ENCODE measurements around the gene RFESD.
"Not testable (repeated sequence)": the region's sequence is repeated elsewhere in the genome, so short reads cannot be mapped to it uniquely, and the experiment has no call there.

The RFESD gene

DNA sequence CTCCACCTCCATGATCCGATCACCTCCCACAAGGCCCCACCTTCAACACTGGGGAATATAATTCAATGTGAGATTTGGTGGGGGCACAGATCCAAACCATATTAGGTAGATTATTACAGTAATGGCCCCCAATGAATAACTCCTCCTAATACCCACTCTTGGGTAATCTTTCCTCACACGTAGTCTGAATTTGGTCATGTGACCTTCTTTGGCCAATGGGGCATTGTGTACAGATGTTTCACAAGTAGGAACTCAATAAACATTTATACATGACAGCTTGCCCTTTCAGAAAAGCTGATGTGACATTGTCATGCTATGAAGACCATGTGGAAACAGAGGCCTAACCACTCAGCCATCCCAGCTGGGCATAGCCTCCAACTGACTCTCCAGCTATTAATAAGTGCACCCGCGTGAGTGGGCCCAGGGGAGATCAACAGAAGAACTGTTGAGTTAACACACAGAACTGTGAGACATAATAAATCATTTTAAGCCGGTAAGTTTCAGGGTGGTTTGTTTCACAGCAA, 16.1 kb upstream of the RFESD start:
- DNase-seq = no peak

DNA sequence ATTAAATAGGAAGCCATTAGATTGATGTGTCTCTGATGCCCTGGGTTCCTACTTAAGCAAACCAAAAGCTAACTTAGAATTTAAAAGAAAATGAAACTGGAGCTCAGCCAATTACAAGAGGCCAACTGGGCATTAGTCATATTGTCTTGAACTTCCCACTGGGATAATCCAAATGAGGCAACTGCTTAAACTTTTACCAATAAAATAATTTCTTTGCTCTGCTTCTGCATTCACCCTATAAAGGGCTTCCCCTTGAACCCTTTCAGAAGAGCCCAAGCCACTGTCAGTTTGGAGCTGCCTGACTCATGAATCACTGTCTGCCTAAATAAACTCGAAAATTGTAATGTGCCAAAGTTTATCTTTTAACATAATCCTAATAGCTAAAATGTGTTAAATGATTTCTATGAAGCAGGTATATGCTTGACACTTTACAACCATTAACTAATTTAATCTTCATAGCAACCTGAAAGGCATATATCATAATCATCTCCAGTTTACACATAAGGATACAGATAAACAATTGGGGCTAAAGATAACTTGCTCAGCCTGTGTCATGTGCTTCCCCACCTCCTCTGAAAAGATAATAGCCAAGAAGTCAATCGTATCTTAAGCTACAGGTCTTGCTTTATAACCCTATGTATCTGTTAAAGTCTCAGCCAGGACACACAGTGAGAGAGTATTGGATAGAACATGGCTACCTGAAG, 15.2 kb upstream of the RFESD start:
- no peak for DNase-seq

DNA sequence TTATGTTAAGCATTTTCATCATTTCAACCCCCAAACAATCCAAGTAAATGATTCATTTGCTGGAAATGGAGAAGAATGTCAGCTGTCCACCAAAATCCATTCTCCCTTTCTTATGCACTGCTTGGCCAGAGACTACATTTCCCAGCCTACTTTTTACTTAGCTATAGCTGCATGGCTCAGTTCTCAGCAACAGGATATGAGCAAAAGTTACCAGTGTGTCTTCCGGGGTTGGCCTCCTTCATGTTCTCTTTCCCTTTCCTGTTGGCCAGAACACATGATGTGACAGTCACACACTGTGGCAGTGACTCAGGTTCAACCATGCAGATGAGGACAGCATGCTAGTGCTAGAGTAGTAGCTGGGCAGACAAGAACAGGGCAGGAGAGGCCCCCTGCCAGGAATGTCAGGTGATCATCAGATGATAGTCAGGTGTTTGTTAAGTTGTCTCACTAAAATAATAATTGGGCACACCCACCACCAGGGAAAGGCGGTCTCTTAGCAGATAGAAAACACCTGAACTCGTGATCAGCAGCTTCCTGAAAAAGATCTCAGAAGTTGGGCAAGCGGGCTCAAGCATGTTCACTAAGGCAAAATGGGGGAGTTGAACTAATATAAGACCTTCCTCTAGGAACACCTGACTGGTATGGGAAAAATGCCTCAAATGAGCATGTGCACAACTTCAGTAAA, 14.4 kb upstream of the RFESD start:
- peak; percentile 84 for DNase-seq

DNA sequence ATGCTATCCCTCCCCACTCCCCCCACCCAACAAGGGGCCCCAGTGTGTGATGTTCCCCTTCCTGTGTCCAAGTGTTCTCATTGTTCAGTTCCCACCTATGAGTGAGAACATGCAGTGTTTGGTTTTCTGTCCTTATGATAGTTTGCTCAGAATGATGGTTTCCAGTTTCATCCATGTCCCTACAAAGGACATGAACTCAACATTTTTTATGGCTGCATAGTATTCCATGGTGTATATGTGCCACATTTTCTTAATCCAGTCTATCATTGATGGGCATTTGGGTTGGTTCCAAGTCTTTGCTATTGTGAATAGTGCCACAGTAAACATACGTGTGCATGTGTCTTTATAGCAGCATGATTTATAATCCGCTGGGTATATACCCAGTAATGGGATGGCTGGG, 13.6 kb upstream of the RFESD start:
- not testable (repeated sequence) for DNase-seq

DNA sequence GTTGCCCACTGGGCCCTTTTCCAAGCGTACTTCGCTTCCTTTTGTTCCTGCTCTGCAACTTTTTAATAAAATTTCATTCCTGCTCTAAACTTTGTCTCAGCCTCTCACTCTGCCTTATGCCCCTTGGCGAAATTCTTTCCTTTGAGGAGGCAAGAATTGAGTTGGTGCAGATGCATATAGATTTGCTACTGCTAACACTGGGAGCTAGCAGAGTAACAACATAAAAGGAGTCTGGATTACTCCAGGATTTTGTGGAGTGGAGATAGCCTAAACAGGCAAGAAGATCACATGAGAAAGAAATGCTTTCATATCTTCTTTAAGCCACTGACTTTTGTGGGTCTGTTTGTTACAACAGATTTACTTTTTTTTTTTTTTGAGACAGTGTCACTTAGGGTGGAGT, 12.9 kb upstream of the RFESD start:
- DNase-seq = no peak

DNA sequence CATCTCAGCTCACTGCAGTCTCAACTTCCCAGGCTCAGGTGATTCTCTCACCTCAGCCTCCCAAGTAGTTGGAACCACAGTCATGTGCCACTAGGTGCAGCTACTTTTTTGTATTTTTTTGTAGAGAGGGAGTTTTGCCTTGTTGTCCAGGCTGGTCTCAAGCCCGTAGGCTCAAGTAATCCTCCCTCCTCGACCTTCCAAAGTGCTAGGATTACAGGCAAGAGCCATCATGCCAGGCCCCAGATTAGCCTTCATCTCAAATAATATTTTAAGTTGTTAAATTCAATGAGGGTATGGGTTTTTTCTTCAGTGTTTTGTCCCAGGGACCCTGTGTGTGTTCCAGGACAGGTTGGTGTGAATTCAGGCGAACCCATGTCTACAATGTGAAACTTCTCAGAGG, 12.5 kb upstream of the RFESD start:
- no peak for DNase-seq

DNA sequence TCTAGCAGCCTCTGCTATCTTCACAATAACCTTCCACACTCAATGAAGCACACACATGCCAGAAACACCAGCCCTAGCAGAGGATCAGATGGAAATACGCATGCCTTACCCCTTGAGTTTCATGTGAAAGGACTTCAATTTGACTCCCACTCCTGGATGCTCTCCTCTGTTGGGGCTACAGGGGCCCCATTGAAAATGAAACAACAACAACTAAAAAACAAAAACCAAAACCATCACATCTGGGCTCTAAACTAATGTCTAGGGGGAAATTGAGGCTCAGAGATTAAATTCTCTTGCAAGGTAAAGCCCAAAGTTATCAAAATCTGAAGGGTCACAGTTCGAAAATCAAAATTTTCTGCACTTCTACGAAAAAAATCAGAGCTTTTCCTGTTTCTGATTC, 7.9 kb upstream of the RFESD start:
- no peak for DNase-seq

DNA sequence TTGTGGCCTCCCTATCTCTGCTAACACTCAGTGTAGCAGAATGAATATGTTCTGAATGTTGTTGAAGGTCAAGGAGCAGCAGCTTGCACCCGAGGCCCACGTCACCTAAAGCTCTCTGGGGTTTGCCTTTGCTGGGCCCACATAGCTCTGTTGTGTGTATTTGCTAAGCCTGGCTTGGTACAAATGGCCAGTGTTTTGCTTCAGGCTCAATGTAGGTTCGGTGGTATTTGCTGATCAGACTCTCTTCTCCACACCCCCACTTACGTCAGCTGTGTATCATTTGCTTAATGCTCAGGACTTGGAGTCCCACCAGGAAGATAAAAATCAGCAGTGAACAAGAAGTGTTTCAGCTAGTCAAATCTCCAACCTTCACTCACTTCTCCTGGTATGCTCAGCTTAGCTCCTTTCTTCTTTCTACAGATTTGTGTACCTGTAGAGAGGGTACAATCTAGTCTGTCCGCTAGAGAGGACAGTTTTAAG, 4.8 kb upstream of the RFESD start:
- no peak for DNase-seq

DNA sequence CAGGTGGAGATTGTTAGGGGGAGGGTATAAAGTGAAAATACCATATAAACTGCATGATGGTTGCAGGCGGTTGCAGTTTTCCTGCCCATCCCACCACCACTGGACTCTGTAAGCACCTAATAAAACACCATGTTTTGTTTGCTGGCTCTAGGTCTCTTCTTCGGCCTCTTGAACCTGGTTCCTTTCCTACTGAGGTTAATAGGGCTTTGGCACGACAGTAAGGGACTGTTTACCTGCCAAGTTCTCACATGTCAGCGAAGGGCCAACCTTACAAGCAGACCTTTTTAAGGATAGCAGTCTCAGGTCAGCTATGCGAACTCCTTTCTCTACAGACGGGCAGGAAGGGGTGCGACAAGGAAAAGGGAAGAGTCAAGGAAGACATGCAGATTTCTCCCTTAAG, 3.4 kb upstream of the RFESD start:
- no peak for DNase-seq

DNA sequence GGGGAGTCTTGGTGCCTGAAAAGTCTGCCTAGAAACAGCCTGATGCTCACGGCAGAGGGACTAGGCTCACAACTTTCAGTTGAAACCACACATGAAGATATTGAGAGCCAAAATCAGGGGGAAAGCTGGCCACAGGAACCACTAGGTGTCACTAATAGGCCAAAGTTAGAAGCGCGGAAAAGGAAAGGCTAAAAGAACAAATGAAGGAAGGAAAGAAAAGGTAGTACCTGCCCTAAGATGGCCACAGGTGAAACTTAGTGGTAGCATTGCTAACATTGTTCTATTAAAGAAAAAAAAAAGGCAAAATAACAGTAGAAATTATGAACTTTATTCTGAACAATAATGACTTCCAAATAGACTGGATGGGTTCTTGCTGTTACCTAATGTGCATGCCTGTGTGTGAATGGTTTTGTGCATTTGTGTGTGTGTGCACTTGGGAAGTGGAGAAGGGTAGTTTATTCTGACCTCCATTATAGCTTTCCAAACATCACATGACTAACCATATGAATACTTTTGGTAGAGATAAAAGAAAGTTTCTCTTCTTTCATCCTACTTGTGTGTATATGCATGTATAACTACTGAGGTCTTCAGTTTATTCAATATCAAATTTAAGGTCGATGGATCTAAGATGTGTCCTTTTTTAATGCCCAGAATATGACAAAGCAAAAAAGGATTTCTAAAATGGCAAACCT, 2.1 kb upstream of the RFESD start:
- DNase-seq = peak; percentile 73

DNA sequence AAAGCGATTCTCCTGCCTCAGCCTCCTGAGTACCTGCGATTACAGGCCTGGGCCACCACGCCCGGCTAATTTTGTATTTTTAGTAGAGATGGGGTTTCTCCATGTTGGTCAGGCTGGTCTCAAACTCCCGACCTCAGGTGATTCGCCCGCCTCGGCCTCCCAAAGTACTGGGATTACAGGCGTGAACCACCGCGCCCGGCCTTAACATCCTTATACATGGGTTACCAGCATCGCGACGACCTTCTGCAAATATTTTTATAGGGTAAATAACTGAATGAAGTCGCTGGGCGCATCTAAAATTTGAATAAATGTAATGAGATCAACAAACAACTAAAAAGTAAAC, 380 bp upstream of the RFESD start:
- DNase-seq = not testable (repeated sequence)

DNA sequence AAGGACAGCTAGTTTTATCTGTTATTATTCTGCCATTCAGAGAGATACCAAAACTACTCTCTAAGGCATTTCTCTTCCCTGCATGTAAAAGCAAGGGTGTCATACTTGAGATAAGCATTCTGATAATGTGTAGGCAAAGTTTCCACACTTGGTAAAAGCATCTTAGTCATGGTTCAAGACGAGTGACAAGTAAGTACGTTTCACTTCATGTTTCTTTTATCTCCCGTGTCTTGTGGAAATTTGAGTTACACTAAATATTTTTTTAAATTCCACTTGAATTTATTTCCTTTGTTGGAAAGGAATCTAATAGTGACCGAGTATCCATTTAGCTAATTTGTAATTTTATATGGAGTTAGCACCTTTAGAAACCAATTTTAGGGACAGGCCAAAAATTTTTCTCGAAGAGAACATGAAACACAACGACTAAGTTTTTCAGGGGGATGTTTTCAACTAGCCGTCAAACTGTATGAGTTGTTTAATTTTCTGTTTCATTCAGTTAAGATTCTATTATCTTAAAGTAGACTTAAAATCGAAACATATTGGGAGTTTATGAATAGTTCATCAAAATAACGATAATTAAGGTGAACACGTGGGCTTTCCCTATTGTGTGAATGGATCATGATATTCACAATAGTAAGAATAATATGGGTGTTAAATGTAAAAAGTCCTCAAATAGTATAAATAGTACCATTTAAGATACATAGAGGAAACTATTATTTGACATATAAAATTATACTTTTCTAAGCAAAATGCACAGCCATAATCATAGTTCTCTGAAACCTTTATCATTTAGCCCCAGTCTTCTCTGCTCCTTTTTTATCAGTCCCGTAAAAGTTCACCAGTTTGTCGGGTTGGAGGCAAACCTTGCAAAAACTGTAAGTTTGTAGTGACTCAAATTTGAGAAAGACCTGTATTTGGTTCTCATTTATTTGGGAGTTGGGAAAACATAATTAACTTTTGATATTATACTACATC, 1.6 kb downstream of the RFESD start:
- DNase-seq = peak; percentile 61

DNA sequence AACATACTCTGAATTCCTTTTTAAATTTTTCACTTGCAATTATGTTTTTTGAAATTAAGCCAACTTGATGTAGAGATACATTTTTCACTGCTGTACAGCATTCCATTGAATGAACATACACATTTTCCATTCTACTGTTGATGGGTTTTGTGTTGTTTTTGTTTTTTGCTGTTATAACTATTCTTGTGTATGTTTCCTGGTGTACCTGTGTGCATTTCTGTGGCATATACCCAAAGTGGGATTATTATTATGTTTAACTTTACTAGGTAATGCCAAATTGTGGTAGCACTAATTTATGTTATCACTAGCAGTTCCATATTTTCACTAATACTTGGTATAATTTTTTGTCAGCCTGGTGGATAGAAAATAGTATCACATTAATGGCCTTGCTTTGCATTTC, 2.7 kb downstream of the RFESD start:
- DNase-seq = no peak

DNA sequence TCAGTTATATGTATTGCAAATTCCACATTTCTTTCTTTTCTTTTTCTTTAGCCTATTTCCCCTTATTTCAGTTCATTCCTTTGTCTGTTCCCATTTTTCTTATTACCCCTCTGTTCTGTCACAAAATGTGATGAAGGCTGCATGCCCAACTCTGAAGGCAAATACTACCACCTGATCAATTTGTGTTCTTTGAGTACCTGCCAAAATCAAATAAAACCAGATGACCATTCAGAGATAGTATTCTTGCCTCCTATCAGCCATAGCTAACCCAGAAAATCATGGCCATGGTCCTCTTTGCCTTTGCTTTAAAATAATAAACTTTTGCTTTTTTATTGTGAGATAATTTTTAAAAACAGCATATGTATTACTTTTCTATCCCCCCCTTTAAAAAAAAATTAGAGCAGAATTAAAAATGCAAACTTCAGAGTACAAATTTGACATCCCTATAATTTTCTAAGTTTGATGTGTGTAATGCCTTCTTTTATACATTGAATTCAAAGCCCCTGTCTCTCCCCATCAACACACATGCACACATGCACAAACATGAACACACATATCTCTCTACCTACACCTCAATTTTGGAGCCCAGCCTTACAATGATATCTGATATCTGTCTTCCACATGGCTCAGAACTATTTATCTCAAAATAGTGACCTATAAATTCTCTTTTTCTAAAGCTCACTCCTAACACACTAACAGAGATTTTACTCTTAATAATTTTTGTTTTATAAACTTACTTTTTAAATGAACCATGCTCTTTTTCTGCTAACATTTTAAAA, 3.5 kb downstream of the RFESD start:
- no peak for DNase-seq

DNA sequence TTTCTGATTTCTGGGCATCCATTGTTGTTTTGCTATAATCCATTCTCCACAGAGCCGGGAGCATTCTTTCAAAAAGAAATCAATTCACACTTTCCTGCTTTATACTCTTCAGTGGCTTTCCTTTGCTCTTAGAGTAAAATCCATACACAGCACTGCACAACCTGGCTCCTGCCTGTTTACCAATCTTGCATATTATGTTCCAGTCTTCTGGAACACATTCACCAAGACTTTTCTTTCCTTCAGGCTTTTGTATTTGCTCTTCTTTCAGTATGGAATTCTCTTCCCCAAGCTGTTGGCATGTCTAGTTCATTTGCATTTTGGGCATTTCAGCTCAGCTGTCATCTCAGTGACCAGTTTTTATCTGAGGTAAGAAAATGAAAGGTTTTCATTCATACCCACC, 6.3 kb downstream of the RFESD start:
- DNase-seq = no peak

DNA sequence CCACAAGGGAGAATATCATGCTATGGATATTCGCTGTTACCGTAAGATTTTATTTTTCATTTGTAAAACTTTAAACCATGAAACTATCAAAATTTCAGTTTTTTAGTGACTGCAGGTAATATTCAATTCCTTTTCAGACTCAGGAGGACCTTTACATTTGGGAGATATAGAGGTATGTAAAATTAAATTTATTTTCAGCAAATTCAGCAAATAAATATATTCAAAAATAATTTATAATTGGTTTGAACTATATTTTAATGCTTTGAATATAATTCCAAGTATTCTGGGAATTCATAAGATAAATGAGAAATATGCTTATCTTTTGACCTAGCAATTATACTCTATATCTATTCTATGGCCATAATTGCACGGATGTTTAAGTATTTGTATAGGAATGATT, 7.6 kb downstream of the RFESD start:
- no peak for DNase-seq

DNA sequence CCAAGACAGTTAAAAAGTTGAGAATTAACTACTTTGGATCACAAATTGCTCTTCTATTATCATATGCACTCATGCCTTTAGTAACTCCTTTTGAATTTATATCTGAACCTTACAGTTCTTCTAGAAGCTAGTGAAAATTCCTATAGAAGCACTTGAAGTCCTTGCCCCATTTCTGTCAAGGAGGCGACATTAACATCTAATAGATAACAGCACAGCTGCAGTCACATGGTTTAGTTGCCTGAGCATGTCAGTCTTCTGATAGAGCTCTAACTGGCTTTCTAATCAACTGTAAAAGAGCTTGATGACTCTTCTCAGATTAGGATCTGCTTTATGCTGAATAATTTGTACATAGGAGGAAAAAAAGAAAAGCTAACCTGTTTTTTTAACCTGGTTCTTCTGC, 9.0 kb downstream of the RFESD start:
- no peak for DNase-seq

DNA sequence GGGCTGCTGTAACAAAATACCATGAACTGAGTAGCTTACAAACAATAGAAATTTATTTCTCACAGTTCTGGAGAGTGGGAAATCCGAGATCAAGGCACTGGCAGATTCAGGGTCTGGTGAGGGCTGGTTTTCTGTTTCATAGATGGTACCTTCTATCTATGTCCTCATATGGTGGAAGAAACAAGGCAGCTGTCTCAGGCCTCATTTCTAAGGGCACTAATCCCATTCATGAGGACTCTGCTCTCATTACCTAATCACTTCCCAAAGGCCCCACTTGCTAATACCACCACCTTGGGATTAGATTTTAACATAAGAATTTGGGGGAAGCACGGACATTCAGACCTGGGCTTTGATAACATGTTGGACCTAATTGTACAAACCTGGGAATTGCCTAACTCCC, 13.5 kb downstream of the RFESD start:
- DNase-seq = no peak

DNA sequence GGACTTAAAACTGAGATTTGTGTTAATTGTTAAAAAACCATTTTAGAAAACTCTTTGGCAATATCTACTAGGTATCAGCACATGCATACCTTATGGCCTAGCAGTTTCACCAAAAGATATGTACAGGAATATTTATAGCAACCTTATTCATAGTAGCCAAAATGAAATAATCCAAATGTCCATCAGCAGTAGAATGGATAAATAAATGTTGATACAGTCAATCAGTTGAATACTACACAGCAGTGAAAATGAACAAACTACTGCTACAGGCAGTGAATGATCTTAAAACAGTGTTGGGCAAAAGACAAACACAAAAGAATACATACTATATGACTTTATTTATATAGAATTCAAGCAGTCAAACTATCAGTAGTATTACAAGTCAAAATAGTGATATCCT, 16.4 kb downstream of the RFESD start:
- no peak for DNase-seq

DNA sequence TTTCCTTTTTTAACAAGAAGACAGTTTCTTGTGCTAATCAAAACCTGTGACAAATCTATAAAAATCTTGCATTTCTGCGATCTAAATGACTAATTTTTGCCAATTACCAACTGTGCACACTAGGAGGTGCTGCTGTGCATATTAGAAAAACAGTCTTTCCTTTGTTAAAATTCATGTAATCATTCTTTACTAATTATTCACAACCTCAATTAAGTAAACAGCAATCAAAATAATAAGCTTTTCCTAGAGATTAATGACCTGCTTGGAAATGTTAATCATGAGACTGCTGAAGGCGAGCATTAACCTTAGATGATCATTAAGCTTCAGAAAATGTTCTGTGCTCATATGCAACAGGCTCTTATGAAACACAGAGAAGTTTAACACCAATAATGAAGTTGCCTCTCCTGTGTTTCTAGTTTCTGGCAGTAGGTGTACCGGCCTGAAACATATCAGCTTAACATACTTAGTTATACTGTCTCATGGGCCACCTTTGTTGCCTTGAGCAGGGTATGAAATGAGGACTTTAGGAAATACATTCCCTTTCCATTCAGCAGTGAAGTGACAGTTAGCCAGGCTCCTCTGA, 17.7 kb downstream of the RFESD start:
- DNase-seq = peak; percentile 41

DNA sequence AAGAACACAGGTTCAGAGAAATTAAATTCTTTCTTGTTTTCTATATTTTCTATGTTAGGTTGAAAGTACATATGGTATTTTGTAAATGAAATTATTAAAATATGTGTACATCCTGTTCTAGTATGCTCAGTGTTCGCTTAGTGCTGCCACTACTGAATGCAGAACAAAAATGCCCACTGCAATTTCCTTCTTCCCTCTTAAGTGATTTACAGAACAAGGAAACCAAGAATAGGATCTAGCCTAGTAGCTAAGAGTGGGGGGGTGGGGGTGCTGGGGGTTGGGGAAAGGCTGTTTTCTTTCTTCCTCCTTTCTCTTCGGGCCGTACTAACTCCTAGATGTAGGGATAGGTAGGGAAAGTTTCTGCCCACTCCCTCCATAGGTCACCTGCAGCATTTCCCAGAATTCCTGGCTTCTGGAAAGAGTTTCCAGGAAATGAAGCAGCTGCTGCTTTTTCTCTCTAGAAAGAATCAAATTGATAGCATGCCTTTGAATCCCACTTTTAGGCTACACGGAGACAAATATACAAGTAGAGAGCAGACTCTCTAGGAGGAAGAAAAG, 20.6 kb downstream of the RFESD start:
- no peak for DNase-seq
